WERI-Rb-1 (cell line): ENCODE data around the gene SPPL2B.

Experiments
- DNase-seq: peaks from one replicate; pipeline ENCODE4 v3.0.0-alpha.2; 2020
- H3K27ac ChIP-seq: fragments of 250-450 bp; sonication (Bioruptor Pico); 2 replicates; pipeline ENCODE4 v1.5.1; 2020; ENCODE audit warnings: mild to moderate bottlenecking, moderate library complexity
- H3K27me3 ChIP-seq: fragments of 250-450 bp; sonication (Bioruptor Pico); 2 replicates; pipeline ENCODE4 v1.5.1; 2021; ENCODE audit warnings: mild to moderate bottlenecking, low read depth, moderate library complexity; ENCODE audit not compliant: insufficient read depth, severe bottlenecking
- H3K36me3 ChIP-seq: fragments of 250-450 bp; sonication (Bioruptor Pico); 2 replicates; pipeline ENCODE4 v1.5.1; 2020; ENCODE audit warnings: mild to moderate bottlenecking, moderate library complexity
- H3K4me3 ChIP-seq: 2 replicates; pipeline ENCODE4 v1.5.1; 2011; ENCODE audit warnings: low read depth, mild to moderate bottlenecking, control low read depth, low read length
- H3K9me3 ChIP-seq: fragments of 250-450 bp; sonication (Bioruptor Pico); 2 replicates; pipeline ENCODE4 v1.5.1; 2021; ENCODE audit warnings: mild to moderate bottlenecking, moderate library complexity; ENCODE audit not compliant: severe bottlenecking
- CTCF ChIP-seq: IDR thresholded peaks from 2 replicates; pipeline ENCODE4 v1.5.1; 2011; ENCODE audit warnings: low read depth, mild to moderate bottlenecking, control low read depth, inconsistent platforms, low read length

Gene SPPL2B

GRCh38 chr19:2300533-2300932 lies 28.0 kb upstream of the SPPL2B start:
- Histone ChIP-seq H3K9me3 (peaks cover 7% of the 10 kb centered on the region), H3K36me3 (no peaks in the 10 kb centered on the region), H3K27me3 (no peaks in the 10 kb centered on the region), H3K27ac (peak overlapping the region; percentile 58), H3K4me3 (no peak overlapping the region)
- no peak for TF ChIP-seq CTCF
- DNase-seq = no peak

- TF ChIP-seq CTCF = no peak
- Histone ChIP-seq H3K27ac (peak overlapping the region; percentile 42; the same call in 1 of the 2 replicates), H3K4me3 (no peak overlapping the region), H3K9me3 (peaks cover 7% of the 10 kb centered on the region), H3K27me3 (no peaks in the 10 kb centered on the region), H3K36me3 (no peaks in the 10 kb centered on the region)
- no peak for DNase-seq
These were observed 25.9 kb upstream of the SPPL2B start for GRCh38 chr19:2302319-2303210.

- Histone ChIP-seq H3K9me3 (peaks cover 7% of the 10 kb centered on the region), H3K36me3 (no peaks in the 10 kb centered on the region), H3K27ac (peak overlapping the region; percentile 56; the same call in 1 of the 2 replicates), H3K27me3 (no peaks in the 10 kb centered on the region), H3K4me3 (no peak overlapping the region)
- no peak for DNase-seq
- TF ChIP-seq CTCF = no peak
These were observed 25.2 kb upstream of the SPPL2B start for GRCh38 chr19:2303211-2303798.

- Histone ChIP-seq H3K9me3 (peaks cover 7% of the 10 kb centered on the region), H3K4me3 (no peak overlapping the region), H3K36me3 (no peaks in the 10 kb centered on the region), H3K27me3 (no peaks in the 10 kb centered on the region), H3K27ac (peak overlapping the region; percentile 11; the same call in 1 of the 2 replicates)
- DNase-seq = no peak
- no peak for TF ChIP-seq CTCF
These were observed 22.8 kb upstream of the SPPL2B start for GRCh38 chr19:2305452-2306280.

- H3K27me3 ChIP-seq = no peaks in the 10 kb centered on the region
- H3K9me3 ChIP-seq = peaks cover 7% of the 10 kb centered on the region
- no peak for DNase-seq
- H3K36me3 ChIP-seq = no peaks in the 10 kb centered on the region
- H3K27ac ChIP-seq = no peak overlapping the region
- no peak for TF ChIP-seq CTCF
- H3K4me3 ChIP-seq = no peak overlapping the region
These were observed 22.1 kb upstream of the SPPL2B start for GRCh38 chr19:2306281-2306806.
